ENCODE data around the gene CCK.

Gene CCK

GRCh38 chr3:42224658-42225421 lies 41.1 kb downstream of the CCK start:
- no peak for DNase-seq

GRCh38 chr3:42224178-42224577 lies 41.8 kb downstream of the CCK start:
- DNase-seq = no peak

GRCh38 chr3:42222942-42223693 lies 42.9 kb downstream of the CCK start:
- DNase-seq = no peak

GRCh38 chr3:42220436-42221121 lies 45.4 kb downstream of the CCK start:
- no peak for DNase-seq

GRCh38 chr3:42216931-42217333 lies 49.1 kb downstream of the CCK start:
- DNase-seq = no peak

GRCh38 chr3:42216302-42216701 lies 49.7 kb downstream of the CCK start:
- no peak for DNase-seq

- DNase-seq = no peak
Observed at GRCh38 chr3:42214565-42215283, 51.3 kb downstream of the CCK start.

GRCh38 chr3:42214064-42214463 lies 51.9 kb downstream of the CCK start:
- no peak for DNase-seq

- no peak for DNase-seq
Observed at GRCh38 chr3:42213417-42213816, 52.6 kb downstream of the CCK start.

- DNase-seq = no peak
Observed at GRCh38 chr3:42210726-42211125, 55.3 kb downstream of the CCK start.

GRCh38 chr3:42209917-42210316 lies 56.1 kb downstream of the CCK start:
- no peak for DNase-seq
